Urinary bladder (tissue), 4 donors: Measurements from ENCODE around the gene PRDX2. TPM values are rescaled to one million over a fixed set of nuclear protein-coding genes. Genes with fewer than 3 reads are reported as not detected.
"Not testable (repeated sequence)": the region's sequence is repeated elsewhere in the genome, so short reads cannot be mapped to it uniquely, and the experiment has no call there.

Experiments
- DNase-seq: peaks from one replicate; pipeline ENCODE4 v3.0.0-alpha.2; 2015; ENCODE audit errors: extremely low spot score
- H3K27ac ChIP-seq: one replicate; pipeline ENCODE4 v1.5.1; 2013; ENCODE audit warnings: low read depth, mild to moderate bottlenecking, moderate library complexity
- H3K36me3 ChIP-seq: one replicate; pipeline ENCODE4 v1.6.1; 2013; ENCODE audit warnings: mild to moderate bottlenecking, moderate library complexity; ENCODE audit not compliant: insufficient read depth
- H3K4me1 ChIP-seq: one replicate; pipeline ENCODE4 v1.6.1; 2013; ENCODE audit warnings: mild to moderate bottlenecking, moderate library complexity; ENCODE audit not compliant: insufficient read depth
- H3K4me3 ChIP-seq: one replicate; pipeline ENCODE4 v1.5.1; 2013; ENCODE audit warnings: low read depth, low read length
- WGBS: extraction: QIAGEN DNeasy Blood & Tissue Kit; methylation state at CpG from one replicate; pipeline ENCODE4 v1.1.7; 2013; 5-methylcytosine and 5-hydroxymethylcytosine counted together
- polyA plus RNA-seq: library from polyadenylated mRNA; stranded (reverse); fragments of 200-250 nt; gene quantifications from one replicate; pipeline ENCODE4 v1.2.3, GENCODE V29; 2013
- total RNA-seq: library from RNA; depleted of rRNA; stranded (reverse); fragments of >200 nt; gene quantifications from one replicate; pipeline ENCODE4 v1.2.3, GENCODE V29; 2014
- donor health status: healthy with polysubstance abuse.
- donor health status: healthy.

PRDX2 gene
- total and polyA plus RNA-seq, 2 donors: 74.2 to 245 TPM

GRCh38 chr19:12836529-12836863, 34.9 kb upstream of the PRDX2 start:
- Histone ChIP-seq H3K27ac (no peak overlapping the region), H3K4me1 (no peaks in the 10 kb centered on the region), H3K36me3 (no peaks in the 10 kb centered on the region), H3K4me3 (no peak overlapping the region)
- no peak for DNase-seq
- WGBS: 6% methylated on average over 6 of the region's 6 CpGs

GRCh38 chr19:12834976-12835757, 33.6 kb upstream of the PRDX2 start:
- no peak overlapping the region for H3K4me3 ChIP-seq
- no peak overlapping the region for H3K27ac ChIP-seq
- WGBS: 8% methylated on average over 39 of the region's 39 CpGs
- no peaks in the 10 kb centered on the region for H3K4me1 ChIP-seq
- DNase-seq: no peak
- no peaks in the 10 kb centered on the region for H3K36me3 ChIP-seq

DNA sequence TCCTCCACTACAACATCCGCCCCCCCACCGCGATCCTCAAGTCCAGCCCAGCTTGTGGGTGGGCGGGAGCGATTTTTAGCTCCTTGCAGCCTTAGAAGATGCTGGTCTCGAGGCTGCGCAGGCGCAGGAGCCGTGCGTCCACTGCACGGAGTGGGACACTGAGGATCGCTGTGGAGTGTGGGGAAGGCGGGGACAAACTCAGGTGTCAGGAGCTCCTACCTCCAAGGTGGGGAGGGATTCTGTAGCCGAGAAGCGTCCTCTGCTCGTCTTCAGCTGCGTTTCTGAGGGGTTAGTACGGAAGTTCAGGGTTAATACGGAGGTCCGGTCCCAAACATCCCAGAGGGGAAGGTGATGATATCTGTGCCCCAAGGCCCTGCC, 33.0 kb upstream of the PRDX2 start, which contains the start of gene RTBDN:
TSS of gene RTBDN (minus strand) at position 14 of the 378 bp plus-strand sequence. CDS start 4,600 bp downstream, outside the sequence.
- WGBS: 7% methylated on average over 20 of the region's 20 CpGs
- DNase-seq: no peak
- Histone ChIP-seq H3K4me1 (no peaks in the 10 kb centered on the region), H3K36me3 (no peaks in the 10 kb centered on the region), H3K27ac (no peak within 1 kb of the TSS), H3K4me3 (peak within 1 kb of the TSS; percentile 37)

DNA sequence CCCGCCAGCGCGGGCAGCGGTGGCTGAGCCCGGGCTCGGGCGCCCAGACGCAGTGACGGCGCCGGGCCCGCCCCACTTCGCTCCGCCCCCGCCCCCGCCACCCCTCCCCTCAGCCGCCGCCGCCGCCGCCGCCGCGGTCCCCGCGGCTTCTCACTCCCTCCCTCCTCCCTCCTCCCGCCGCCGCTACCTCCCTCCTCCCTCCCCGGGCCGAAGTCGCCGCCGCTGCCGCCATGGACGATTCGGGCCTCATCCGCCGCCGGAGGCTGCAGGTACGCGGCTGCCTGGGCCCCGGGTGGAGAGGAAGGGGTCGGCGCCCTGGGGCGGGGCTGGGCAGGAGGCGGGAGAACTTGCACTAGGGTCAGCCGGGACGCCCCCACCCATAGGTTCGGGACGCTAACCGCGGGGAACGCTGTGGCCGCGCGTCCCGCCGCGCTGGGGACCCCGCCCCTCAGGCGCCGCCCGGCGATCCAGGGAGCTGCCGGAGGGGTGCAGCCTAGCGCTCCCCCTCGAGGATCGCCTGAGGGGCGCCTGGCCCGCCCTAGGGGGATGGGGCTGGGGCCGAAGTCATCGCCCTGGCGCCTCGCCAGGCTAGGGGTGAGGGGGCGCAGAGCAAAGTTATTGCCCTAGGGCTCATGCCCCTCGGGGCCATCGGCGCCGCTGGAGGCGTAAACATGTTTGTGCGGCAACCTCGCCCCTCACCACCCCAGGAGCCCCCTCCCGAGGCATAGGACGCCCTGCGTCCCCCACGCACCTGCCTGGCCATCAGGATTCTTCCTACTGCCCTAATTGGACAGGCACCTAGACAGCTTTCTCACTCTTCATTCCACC, 32.4 kb upstream of the PRDX2 start:
- H3K4me1 ChIP-seq: no peaks in the 10 kb centered on the region
- peak overlapping the region; percentile 37 for H3K4me3 ChIP-seq
- no peak overlapping the region for H3K27ac ChIP-seq
- H3K36me3 ChIP-seq: no peaks in the 10 kb centered on the region
- WGBS: 1% methylated on average over 85 of the region's 87 CpGs
- no peak for DNase-seq

GRCh38 chr19:12833418-12833737, 31.8 kb upstream of the PRDX2 start:
- H3K4me3 ChIP-seq: peak overlapping the region; percentile 37
- DNase-seq: no peak
- H3K27ac ChIP-seq: no peak overlapping the region
- no peaks in the 10 kb centered on the region for H3K4me1 ChIP-seq
- H3K36me3 ChIP-seq: no peaks in the 10 kb centered on the region
- 1% methylated on average over 2 of the region's 5 CpGs for WGBS

DNA sequence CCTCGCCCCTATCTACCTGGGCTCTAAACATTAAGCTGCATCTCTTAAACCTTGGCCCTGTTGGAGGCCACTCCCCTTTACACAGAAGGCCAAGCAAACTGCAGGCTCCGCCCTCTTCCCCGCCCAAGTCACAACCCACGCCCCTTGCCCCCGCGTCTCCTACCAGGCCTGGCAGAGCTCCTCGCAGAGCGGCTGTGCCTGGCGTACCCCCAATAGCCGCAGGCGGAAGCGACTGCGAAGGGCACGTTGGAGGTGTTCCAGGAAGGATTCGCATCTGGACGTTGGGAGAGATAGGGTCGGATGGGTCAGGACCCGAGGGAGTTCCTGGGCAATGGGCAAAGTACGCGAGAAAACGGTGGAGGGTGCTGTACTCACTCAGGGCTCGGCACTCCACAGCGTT, 26.9 kb upstream of the PRDX2 start:
- Histone ChIP-seq H3K27ac (no peak overlapping the region), H3K4me1 (no peaks in the 10 kb centered on the region), H3K36me3 (no peaks in the 10 kb centered on the region), H3K4me3 (no peak overlapping the region)
- WGBS: 6% methylated on average over 23 of the region's 23 CpGs
- no peak for DNase-seq

GRCh38 chr19:12825254-12826131, 23.9 kb upstream of the PRDX2 start:
- no peak for DNase-seq
- Histone ChIP-seq H3K4me1 (no peaks in the 10 kb centered on the region), H3K27ac (no peak overlapping the region), H3K4me3 (peak overlapping the region; percentile 3), H3K36me3 (no peaks in the 10 kb centered on the region)
- WGBS: 5% methylated on average over 46 of the region's 46 CpGs

GRCh38 chr19:12821761-12822160, 20.2 kb upstream of the PRDX2 start:
- Histone ChIP-seq H3K4me3 (no peak overlapping the region), H3K4me1 (no peaks in the 10 kb centered on the region)
- WGBS: 79% methylated on average over 2 of the region's 2 CpGs

GRCh38 chr19:12817810-12818209, 16.2 kb upstream of the PRDX2 start:
- H3K4me3 ChIP-seq, DNase-seq, H3K36me3 ChIP-seq, H3K27ac ChIP-seq, H3K4me1 ChIP-seq: not testable (repeated sequence)
- 93% methylated on average over 11 of the region's 11 CpGs for whole genome bisulfite sequencing

More at GRCh38 chr19:12821761-12822160, 20.2 kb upstream of the PRDX2 start:
- H3K36me3 ChIP-seq: no peaks in the 10 kb centered on the region
- no peak for DNase-seq
- H3K27ac ChIP-seq: no peak overlapping the region

- not testable (repeated sequence) for DNase-seq, H3K4me1 ChIP-seq, H3K27ac ChIP-seq, H3K4me3 ChIP-seq, H3K36me3 ChIP-seq
- WGBS: 94% methylated on average over 6 of the region's 6 CpGs
These were observed 15.6 kb upstream of the PRDX2 start for GRCh38 chr19:12817188-12817587.

DNA sequence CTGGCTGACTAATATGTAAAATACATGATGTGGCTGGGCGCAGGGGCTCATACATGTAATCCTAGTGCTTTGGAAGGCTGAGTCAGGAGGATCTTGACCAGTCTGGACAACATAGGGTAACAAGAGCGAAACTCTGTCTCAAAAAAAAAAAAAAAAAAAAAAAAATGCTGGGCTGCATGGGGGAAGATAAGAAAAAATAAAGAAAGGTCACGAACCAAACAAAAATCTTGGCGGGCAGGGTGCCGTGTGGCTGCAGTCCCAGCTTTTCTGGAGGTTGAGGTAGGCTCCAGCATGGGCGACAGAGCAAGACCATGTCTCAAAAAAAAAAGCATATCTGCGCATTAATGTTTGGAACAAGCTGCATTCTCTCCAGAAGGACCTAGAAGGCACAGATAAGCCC, 13.5 kb upstream of the PRDX2 start:
- Histone ChIP-seq H3K27ac (no peak overlapping the region), H3K36me3 (no peaks in the 10 kb centered on the region), H3K4me3 (no peak overlapping the region), H3K4me1 (no peaks in the 10 kb centered on the region)
- WGBS: 90% methylated on average over 7 of the region's 7 CpGs
- no peak for DNase-seq

GRCh38 chr19:12806242-12807081, 4.9 kb upstream of the PRDX2 start, which contains the start of gene RNASEH2A:
Gene RNASEH2A, plus strand, starts transcription at chr19:12806584. Its CDS starts 90 bp downstream, at chr19:12806674.
- 4% methylated on average over 66 of the region's 66 CpGs for WGBS
- DNase-seq: no peak
- peak within 1 kb of the TSS; percentile 57 for H3K4me3 ChIP-seq
- no peaks in the 10 kb centered on the region for H3K36me3 ChIP-seq
- no peaks in the 10 kb centered on the region for H3K4me1 ChIP-seq
- peak within 1 kb of the TSS; percentile 61 for H3K27ac ChIP-seq

DNA sequence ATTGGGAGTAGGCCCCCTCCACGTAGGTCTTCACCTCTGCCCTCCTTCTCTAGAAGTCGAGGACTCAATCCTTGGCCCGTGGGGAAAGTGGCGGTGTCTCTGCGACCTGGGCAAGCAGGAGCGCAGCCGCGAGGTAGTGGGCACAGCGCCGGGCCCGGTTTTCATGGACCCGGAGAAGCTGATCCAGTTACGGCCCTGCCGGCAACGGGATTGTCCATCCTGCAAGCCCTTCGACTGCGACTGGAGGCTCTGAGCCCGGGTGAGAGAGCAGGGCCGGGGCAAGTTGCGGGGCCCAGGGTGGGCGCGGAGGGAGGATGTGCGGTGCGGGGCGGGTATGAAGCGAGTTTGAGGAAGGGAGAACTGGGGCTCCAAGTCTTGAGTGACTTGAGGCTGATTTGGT, 2.5 kb upstream of the PRDX2 start:
- H3K4me3 ChIP-seq: no peak overlapping the region
- WGBS: 92% methylated on average over 26 of the region's 26 CpGs
- no peak overlapping the region for H3K27ac ChIP-seq
- no peak for DNase-seq
- H3K36me3 ChIP-seq: no peaks in the 10 kb centered on the region
- H3K4me1 ChIP-seq: no peaks in the 10 kb centered on the region
